Measurements from ENCODE around the gene CAMK1G.

The CAMK1G gene

DNA sequence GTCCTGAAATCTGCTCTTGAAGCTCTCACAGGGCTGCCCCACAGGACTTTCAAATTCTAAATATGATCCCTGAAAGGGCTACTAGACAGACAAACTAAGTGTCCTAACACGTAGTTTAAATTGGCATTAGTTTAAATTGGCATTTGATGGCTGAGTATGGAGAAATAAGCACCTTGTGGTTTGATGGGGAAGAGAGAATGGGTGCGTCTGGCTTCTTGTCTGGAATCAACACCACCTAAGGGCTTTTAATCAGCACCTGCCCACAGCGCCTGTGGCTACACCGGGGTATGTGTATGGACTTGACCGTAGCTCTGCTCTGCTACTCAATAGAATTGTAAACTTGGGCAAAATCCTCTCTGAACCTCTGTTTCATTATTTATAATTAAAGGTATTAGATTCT is 74.4 kb downstream of the CAMK1G start:
- H3K4me3 ChIP-seq (ENCODE audit: low read depth, low read length): no peak overlapping the region

GRCh38 chr1:209659909-209660308 is 76.4 kb downstream of the CAMK1G start:
- H3K4me3 ChIP-seq (ENCODE audit: low read depth, low read length): no peak overlapping the region

DNA sequence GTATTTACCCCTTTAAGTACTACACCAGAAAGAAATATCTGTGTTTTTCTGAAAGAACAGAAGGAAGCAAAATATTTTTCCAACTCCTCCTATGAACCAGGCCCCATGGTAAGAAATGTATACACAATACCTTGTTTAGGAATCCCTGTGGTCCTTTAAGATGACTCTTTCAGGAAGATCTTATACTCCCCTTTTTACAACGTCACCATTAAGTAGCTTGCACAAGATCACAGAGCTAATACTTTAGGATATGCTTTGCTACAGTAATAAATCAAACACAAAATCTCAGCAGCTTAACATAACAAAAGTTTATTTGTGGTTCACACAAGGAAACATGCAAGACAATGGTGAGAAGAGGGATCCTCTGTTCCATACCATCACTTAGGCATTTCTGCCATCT is 77.6 kb downstream of the CAMK1G start:
- no peak overlapping the region for H3K4me3 ChIP-seq (ENCODE audit: low read depth, low read length)

DNA sequence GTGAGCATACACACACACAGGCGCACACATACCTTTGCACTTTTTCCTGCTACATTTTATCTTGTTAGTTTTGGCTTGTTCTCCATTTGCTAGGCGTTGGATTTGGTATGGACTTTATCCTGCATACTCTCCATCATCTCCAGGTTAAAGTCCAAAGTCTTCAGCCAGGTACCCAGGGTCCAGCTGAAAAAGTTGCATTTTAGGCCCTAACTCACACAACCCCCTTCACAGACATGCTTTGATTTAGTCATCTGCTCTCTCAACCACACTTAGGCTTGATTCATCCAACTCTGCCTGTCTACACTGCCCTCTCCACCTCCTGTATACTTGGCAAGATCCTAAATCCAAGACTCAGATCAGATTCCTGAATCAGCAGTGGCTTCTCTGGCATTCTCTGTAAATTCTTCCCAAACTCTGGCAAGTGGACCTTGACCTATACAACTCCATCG is 79.4 kb downstream of the CAMK1G start:
- no peak overlapping the region for H3K4me3 ChIP-seq (ENCODE audit: low read depth, low read length)

Data from iPS-11a (cell line).